Adrenal gland (tissue), 12 donors: ENCODE measurements around the gene LRRC8C. TPM values are rescaled to one million over a fixed set of nuclear protein-coding genes. Genes with fewer than 3 reads are reported as not detected.

ENCODE experiments used
- DNase-seq, 7 donors: peaks; one replicate each; pipeline ENCODE4 v3.0.0-alpha.2; 2019 to 2020
- H3K27ac ChIP-seq, 5 donors: fragments of 200-600 bp; sonication (generic) in 4 of 5; 1 replicate in 3 of 5; 2 replicates in 2 of 5; pipeline versions ENCODE4 v1.5.1 to v1.8.0; 2016 to 2020; ENCODE audit warnings: mild to moderate bottlenecking in 1 of 5
- H3K27me3 ChIP-seq: fragments of 200-600 bp; 2 replicates; pipeline ENCODE4 v1.8.0; 2021
- H3K36me3 ChIP-seq, 2 donors: fragments of 200-600 bp; replicated peaks in 1 of 2; 1 replicate in 1 of 2; 2 replicates in 1 of 2; pipeline versions ENCODE4 v1.5.1 to v1.8.0; 2018 to 2022
- H3K4me1 ChIP-seq, 2 donors: fragments of 200-600 bp; replicated peaks in 1 of 2; 1 replicate in 1 of 2; 2 replicates in 1 of 2; pipeline versions ENCODE4 v1.5.1 to v1.8.0; 2018 to 2021
- H3K4me3 ChIP-seq, 4 donors: fragments of 200-600 bp; sonication (generic) in 3 of 4; one replicate each; pipeline ENCODE4 v1.5.1; 2016 to 2018
- H3K9me3 ChIP-seq, 3 donors: fragments of 200-600 bp; sonication (generic) in 1 of 3; replicated peaks in 1 of 3; 1 replicate in 2 of 3; 2 replicates in 1 of 3; pipeline versions ENCODE4 v1.5.1 to v1.8.0; 2016 to 2021
- CTCF ChIP-seq, 6 experiments: fragments of 450-650 bp in 4 of 6; fragments of 200-600 bp in 2 of 6; sonication (generic) in 1 of 6; IDR thresholded peaks; 1 replicate in 5 of 6; 2 replicates in 1 of 6; pipeline versions ENCODE4 v1.5.1 to v1.8.0; 2016 to 2021; ENCODE audit warnings: antibody characterized with exemption in 6 of 6, mild to moderate bottlenecking in 2 of 6, moderate library complexity in 1 of 6
- POLR2A ChIP-seq, 2 donors: fragments of 450-650 bp; IDR thresholded peaks; one replicate each; pipeline ENCODE4 v1.6.1; 2017; ENCODE audit warnings: antibody characterized with exemption in 2 of 2, mild to moderate bottlenecking in 2 of 2, moderate library complexity in 1 of 2
- WGBS, 4 donors: extraction: QIAGEN DNeasy Blood & Tissue Kit in 2 of 4; methylation state at CpG; one replicate each; pipeline versions ENCODE4 v1.1.5 to v1.1.7; 2013 to 2017; 5-methylcytosine and 5-hydroxymethylcytosine counted together
- intact Hi-C, 2 donors: fragments of 100-400 bp; cut with DNase I; formaldehyde crosslinking; loops; one replicate each; pipeline versions ENCODE4 v1.14.1 to v1.15.0; 2022 to 2023
- polyA plus RNA-seq, 3 donors: library from polyadenylated mRNA; stranded (reverse); fragments of 200-250 nt in 2 of 3; fragments of 350-450 nt in 1 of 3; fragmentation: Illumina TruSeq in 1 of 3; extraction: RNeasy Lipid Tissue Mini Kit (QIAGEN cat#74804) in 1 of 3; gene quantifications; one replicate each; pipeline ENCODE4 v1.2.3, GENCODE V29; 2013 to 2014
- total RNA-seq, 9 donors: library from RNA; depleted of rRNA in 4 of 9; stranded (reverse); fragments of >200 nt in 4 of 9; fragments of 120-200 nt in 1 of 9; fragmentation: NEBNext Ultra II Directional in 1 of 9; extraction: Animal tissue kit (Norgen Biotek cat#: 25700) in 1 of 9; gene quantifications; one replicate each; pipeline versions ENCODE4 v1.1.0 to v1.2.4, GENCODE V29; 2013 to 2023
- donor health status: healthy with polysubstance abuse.
- donor health status: Bipolar disorder and iron deficiency.
- donor health status: DM: yes; HTN: yes; CAD: no.
- donor health status: DM: no; HTN: no; CAD: no.
- donor health status: DM: no; HTN: no; CAD: no.
- donor health status: DM: yes; HTN: yes; CAD: no.

The LRRC8C gene
- total and polyA plus RNA-seq, 12 donors: 6.5 to 33.6 (median 11.9) TPM

GRCh38 chr1:89620664-89621063 lies 12.3 kb upstream of the LRRC8C start:
- intact Hi-C loops: no loop called here
- WGBS, 4 donors: 84 to 92% (median 86%) methylated on average over 3 of the region's 3 CpGs

GRCh38 chr1:89622895-89623294 lies 10.0 kb upstream of the LRRC8C start:
- TF ChIP-seq POLR2A (IDR thresholded peaks at IDR 0.05) (no peak), CTCF (IDR thresholded peaks at IDR 0.05) (peak in 3 of 6 experiments; percentile 34 to 37 (median 35))
- H3K4me3 ChIP-seq: no peak overlapping the region
- H3K4me1 ChIP-seq: peaks cover 12 to 22% of the 10 kb centered on the region in 2 donors
- H3K9me3 ChIP-seq: peaks cover 0 to 3% (median 0%) of the 10 kb centered on the region in 3 donors
- no peaks in the 10 kb centered on the region for H3K27me3 ChIP-seq
- intact Hi-C loops: no loop called here
- no peak overlapping the region for H3K27ac ChIP-seq
- no peak for DNase-seq
- H3K36me3 ChIP-seq: no peaks in the 10 kb centered on the region
- WGBS, 4 donors: 56 to 71% (median 65%) methylated on average over 3 of the region's 3 CpGs

More at GRCh38 chr1:89620664-89621063, 12.3 kb upstream of the LRRC8C start:
- H3K27me3 ChIP-seq: no peaks in the 10 kb centered on the region
- TF ChIP-seq POLR2A (IDR thresholded peaks at IDR 0.05) (no peak), CTCF (IDR thresholded peaks at IDR 0.05) (no peak)
- H3K4me3 ChIP-seq: no peak overlapping the region
- peaks cover 0 to 3% (median 0%) of the 10 kb centered on the region in 3 donors for H3K9me3 ChIP-seq
- DNase-seq: no peak
- H3K4me1 ChIP-seq: peaks cover 12 to 32% of the 10 kb centered on the region in 2 donors
- H3K36me3 ChIP-seq: no peaks in the 10 kb centered on the region
- no peak overlapping the region for H3K27ac ChIP-seq

GRCh38 chr1:89624314-89624713 lies 8.6 kb upstream of the LRRC8C start:
- H3K27me3 ChIP-seq: no peaks in the 10 kb centered on the region
- DNase-seq: no peak
- TF ChIP-seq CTCF (IDR thresholded peaks at IDR 0.05): no peak
- TF ChIP-seq POLR2A (IDR thresholded peaks at IDR 0.05): no peak
- no peak overlapping the region for H3K4me3 ChIP-seq
- 36 to 45% (median 43%) methylated on average over 1 of the region's 1 CpG for WGBS, 4 donors
- H3K9me3 ChIP-seq: no peaks in the 10 kb centered on the region
- H3K27ac ChIP-seq: peak overlapping the region in 3 of 5 donors; percentile 0 to 32 (median 28)
- H3K4me1 ChIP-seq: peaks cover 12 to 22% of the 10 kb centered on the region in 2 donors
- intact Hi-C loops: no loop called here
- H3K36me3 ChIP-seq: no peaks in the 10 kb centered on the region

GRCh38 chr1:89624715-89625323 lies 8.1 kb upstream of the LRRC8C start:
- Histone ChIP-seq H3K4me3 (no peak overlapping the region), H3K27me3 (no peaks in the 10 kb centered on the region), H3K36me3 (no peaks in the 10 kb centered on the region), H3K4me1 (peaks cover 12 to 22% of the 10 kb centered on the region in 2 donors), H3K9me3 (no peaks in the 10 kb centered on the region), H3K27ac (peak overlapping the region in 2 of 5 donors; percentile 1 to 14)
- no peak for DNase-seq
- TF ChIP-seq POLR2A (IDR thresholded peaks at IDR 0.05) (no peak), CTCF (IDR thresholded peaks at IDR 0.05) (no peak)
- WGBS, 4 donors: 71 to 81% (median 74%) methylated on average over 4 of the region's 4 CpGs
- intact Hi-C loops: no loop called here
